Hippocampal formation (tissue), 2 donors: ENCODE results near the gene KIAA0586.
"Not testable (repeated sequence)": the region's sequence is repeated elsewhere in the genome, so short reads cannot be mapped to it uniquely, and the experiment has no call there.

Experiments
- DNase-seq, 2 donors: peaks; one replicate each; lab custom pipeline; 2025; lab: John Stamatoyannopoulos, UW

The KIAA0586 gene

DNA sequence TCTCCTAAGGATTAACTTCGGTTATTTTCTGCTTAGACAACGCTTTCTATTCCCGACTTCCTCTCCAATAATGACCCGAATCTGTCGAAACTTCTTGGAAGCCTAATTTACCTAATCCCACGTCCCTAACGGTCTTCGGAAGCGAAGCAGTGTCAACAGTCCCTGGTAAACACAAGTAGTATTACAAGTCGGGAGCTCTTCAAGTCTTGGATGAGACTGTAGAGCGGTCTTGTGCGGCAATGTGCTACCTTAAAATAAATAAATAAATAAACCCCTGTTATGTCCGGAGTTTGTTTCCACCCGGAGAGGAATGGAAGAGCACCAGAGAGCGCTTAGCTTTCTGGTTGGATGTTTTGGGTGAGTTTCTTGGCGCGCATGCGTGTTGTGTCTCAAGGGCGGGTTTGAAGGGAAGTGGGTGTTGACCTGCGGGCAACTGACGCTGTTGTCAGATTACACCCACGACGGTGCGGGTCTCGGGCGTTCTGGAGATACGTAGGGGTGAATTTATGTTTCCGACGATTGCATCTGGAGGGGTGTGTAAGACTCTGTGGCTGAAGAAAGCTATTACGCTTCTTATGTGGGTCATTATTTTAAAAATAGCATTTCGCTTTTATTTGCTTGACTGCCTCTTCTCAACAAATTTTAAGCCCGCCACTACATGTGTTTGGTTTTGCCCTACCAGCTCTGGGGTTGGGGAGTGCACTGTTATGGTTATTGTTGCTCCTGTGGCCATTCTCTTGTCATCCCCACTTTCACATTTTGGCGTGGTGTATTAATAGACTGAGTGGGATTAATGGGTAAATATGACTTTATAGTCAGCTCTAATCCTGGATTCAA lies at the start of gene KIAA0586, which contains the start of gene TIMM9:
Gene KIAA0586, plus strand, starts transcription at position 439 of the 837 bp plus-strand sequence. CDS start 546 bp downstream, outside the sequence.
Gene TIMM9, minus strand, starts transcription at position 251 of the 837 bp plus-strand sequence. CDS start 15,586 bp downstream, outside the sequence.
- peak; percentile 88 to 94 for DNase-seq

DNA sequence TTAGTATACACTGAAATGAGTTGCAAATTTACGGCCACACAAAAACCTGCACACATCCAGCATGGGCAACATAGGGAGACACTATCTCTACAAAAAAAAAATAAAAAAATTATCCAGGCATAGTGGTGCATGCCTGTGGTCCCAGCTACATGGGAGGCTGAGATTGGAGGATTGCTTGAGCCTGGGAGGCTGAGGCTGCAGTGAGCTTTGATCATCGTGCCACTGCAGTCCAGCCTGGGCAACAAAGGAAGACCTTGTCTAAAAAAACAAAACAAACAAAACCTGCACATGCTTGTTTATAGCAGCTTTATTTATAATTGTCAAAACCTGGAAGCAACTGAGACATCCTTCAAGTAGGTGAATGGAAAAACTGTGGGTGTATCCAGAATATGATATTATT lies 36.7 kb upstream of the KIAA0586 start:
- DNase-seq: no peak

DNA sequence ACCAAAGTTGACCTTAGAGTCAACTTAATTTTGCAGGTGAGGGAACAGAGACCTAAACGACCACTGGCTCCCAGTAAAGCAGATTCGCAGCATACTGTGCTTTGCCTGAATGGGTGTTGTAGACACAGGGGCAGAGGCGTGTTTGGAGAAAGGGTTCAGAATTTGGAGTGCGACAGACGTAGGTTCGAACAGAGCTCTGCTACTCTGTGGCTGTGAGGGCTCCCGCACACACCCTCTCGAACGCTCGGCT lies 32.0 kb upstream of the KIAA0586 start:
- no peak for DNase-seq

DNA sequence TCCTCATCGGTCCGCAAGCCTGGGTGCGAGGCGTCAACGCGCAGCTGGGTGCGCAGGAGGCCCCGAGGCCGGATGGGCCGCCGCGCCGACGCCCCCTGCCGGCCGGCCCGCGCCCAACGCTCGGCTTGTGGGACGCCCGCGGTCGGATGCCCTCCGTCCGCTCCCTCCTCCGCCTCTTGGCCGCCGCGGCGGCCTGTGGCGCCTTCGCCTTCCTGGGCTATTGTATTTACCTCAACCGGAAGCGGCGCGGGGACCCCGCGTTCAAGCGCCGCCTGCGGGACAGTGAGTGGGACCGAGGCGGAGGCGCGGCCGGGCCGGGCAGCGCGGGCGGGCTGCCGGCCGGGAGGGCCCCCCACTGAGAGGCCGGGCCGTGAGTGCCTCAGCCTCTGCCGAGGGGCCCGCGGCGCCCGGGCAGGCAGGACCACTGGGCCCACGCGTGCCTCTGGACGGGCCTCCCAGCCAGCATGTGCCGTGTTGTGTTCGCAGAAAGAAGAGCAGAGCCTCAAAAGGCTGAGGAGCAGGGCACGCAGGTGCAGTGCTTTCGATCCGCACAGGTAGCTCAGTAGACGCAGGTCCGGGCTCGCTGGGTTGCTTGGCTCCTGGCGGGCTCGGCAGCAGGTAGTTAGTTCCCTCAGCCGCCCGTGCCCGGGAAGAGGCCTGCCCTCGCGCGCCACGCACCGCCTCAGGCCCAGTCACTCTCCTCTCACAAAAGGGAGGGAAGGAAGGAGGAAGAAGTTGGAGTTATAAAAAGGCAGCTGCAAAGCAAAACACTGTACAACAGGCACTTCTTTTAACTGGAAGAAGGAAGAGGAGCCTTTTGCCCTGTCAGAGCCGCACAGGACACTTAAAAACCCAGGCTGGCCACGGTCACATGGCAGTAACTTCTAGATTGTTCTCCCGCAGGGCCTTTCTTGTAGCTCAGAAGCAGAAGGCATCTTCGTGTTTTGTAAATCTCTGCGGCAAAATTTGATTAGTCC lies 31.4 kb upstream of the KIAA0586 start, which contains the start of gene TOMM20L:
Gene TOMM20L, plus strand, starts transcription at position 119 of the 977 bp plus-strand sequence. Its CDS starts 28 bp downstream, at position 147.
- DNase-seq: peak in 1 of 2 donors; percentile 41

DNA sequence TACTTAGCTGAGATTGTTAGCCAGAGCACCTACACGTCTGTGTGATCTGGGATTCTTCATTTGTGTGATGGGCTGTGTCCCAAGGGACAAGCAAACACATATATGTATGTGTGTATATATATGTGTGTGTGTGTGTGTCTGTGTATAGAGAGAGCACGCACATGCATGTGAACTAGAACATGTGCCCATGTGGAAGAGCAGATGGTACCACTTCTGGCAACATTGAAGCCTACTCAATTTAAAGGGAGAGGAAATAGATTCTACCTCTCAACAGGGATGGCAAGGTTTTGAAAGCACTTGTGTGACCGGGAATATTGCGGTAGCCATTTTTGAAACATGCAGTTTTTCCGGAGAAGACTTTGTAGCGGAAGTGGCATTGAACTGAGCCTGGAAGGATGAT lies 30.4 kb upstream of the KIAA0586 start:
- DNase-seq: no peak

DNA sequence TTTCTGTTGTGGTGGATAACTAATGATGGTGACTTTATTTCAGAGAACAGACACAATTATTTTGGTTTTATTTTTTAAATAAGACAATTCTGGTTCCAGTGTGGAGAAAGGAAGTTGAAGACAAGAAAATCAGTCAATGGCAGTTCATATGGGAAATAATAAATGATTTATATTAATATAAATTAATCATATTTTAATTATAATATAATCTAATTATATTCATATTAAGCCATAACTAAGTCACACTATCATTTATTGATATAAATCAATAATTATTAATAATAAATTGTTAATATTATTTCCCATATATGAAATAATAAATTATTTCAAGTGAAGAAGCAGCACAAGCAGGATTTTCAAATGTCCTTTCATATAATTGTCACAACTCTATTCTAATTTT lies 29.0 kb upstream of the KIAA0586 start:
- DNase-seq: no peak

DNA sequence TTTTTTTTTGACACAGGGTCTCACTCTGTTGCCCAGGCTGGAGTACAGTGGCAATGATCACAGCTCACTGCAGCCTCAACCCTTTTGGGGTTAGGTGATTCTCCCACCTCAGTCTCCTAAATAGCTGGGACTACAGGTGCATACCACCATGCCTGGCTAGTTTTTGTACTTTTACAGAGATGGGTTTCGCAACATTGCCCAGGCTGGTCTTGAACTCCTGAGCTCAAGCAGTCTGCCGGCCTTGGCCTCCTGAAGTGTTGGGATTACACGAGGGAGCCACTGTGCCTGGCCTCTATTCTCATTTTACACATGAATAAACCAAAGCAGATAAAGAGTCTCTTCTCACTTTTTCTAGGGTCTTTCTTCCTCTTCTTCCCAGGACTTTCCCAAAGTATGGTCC lies 28.6 kb upstream of the KIAA0586 start:
- no peak for DNase-seq

DNA sequence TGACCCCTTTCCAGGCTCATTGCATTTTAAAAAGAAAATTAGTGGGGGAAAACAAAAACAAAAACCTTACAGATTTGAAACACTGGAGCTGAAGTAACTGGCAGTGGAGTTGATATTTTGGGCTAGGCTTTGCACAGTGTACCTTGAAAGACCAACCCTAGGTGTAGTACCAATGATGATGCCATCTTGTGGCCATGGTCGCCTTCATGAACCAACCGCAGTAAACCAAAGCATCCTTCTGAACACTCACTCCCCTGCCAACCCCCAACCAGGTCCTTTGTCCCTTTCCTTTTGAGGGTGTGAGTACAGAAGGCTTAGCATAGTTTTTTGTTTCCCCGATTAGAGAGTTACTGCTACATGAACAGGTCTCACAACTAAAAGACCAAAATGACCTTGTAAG lies 25.9 kb upstream of the KIAA0586 start:
- DNase-seq: no peak

DNA sequence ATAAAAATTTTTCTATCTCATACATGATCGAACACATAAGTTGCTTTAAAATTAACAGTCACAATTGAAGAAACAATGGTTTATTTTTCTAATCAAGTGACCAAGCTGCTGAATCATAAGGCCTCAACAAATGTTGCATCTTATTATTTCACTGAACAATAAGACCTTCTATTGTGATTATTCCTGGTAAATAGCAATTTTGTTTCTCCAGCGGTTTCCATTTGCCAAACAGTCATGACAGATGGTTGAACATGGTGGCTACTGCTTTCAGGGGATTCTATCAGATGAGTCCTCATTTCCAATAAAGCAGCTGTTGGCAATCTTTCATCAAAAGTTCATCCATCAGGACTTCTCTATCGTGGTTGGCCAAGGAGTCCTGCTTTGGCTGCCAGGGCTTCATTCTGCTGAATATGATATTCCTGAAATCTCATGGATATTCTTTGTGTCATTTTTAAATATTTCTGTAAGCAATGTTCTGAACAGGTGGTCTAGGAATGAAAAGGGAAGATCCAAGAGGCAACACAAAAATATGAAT lies 18.8 kb upstream of the KIAA0586 start:
- peak in 1 of 2 donors; percentile 81 for DNase-seq

DNA sequence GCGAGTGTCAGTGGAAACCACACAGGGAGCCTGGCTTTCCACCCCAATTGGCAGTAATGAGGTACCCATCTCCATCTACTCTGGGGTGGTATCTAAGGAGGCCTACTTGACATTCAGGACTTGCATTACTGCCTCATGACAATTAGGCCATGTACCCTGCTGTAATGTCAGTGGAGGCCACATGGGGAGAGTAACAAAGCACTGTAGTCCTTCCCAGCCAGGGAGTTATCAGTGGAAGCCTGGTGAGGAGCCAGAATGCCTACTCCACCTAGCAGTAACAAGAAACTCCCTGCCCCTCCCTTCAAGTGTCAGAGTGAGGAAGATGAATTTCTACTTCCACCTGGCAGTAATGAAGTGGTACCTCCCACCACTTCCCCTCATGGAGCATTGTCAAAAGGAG lies 12.7 kb upstream of the KIAA0586 start:
- no peak for DNase-seq

DNA sequence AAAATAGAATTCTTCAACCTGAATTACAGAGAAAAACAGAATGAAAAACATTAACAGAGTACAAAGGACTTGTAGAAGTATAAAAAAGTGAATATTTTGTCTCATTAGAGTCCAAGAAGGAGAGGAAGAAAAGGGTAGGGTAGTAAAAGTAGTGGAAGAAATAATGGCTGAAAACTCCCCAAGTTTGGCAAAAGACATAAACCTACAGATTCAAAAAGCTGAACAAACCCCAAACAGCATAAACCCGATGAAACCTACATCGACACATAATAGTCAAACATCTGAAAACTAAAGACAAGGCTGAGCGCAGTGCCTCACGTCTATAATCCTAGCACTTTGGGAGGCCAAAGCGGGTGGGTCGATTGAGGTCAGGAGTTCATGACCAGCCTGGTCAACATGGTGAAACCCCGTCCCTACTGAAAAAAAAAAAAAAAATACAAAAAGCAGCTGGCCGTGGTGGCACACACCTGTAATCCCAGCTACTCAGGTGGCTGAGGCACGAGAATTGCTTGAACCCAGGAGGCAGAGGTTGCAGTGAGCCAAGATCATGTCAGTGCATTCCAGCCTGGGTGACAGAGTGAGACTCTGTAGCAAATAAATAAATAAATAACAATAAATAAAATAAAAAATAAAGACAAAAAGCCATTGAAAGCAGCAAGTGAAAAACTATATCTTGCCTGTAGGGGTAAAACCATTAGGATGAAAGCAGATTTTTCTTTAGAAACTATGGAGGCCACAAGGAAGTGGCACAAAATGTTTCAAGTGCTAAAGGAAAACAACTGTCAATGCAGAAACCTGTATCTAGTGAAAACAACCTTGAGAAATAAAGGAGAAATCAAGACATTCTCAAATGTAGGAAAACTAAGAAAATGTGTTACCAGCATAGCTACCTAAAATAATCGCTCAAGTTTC lies 11.6 kb upstream of the KIAA0586 start:
- DNase-seq: no peak

DNA sequence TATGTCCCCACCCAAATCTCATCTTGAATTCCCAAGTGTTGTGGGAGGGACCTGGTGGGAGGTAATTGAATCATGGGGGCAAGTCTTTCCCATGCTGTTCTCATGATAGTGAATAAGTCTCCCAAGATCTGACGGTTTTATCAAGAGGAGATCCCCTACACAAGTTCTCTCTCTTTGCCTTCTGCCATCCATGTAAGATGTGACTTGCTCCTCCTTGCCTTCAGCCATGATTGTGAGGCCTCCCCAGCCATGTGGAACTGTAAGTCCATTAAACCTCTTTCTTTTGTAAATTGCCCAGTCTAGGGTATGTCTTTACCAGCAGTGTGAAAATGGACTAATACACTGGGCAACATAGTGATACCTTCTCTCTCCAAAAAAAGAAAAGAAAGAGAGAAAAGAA lies 10.6 kb upstream of the KIAA0586 start:
- not testable (repeated sequence) for DNase-seq

DNA sequence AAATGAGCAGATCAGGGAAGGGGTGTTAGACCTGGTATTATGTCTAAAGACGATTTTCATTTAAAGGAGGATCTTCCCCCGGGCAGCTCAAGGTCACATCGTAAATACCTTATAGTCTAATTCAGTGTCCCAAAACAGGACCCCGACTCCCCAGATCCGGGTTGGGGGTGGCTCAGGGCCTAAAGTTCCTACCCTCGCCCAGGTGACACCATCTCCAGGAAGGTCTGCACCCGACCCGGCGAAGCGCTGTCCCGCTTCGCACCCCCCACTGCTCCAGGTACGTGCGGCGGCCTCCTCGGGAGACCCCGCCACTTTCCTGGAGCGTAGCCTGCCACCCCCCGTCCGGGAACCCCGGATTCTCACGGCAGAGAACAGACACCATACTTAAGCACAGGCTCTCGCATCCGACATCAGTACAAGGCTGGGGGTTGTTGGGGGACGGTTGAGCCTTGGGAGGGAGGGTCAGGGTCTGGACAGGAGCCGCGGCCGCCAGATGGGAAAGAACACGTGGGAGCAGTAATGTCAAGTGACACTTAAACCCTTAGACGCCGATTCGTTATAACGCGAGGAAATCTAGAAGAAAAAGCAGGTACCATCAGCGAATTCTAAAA lies 744 bp upstream of the KIAA0586 start:
- DNase-seq: peak; percentile 53 to 87

DNA sequence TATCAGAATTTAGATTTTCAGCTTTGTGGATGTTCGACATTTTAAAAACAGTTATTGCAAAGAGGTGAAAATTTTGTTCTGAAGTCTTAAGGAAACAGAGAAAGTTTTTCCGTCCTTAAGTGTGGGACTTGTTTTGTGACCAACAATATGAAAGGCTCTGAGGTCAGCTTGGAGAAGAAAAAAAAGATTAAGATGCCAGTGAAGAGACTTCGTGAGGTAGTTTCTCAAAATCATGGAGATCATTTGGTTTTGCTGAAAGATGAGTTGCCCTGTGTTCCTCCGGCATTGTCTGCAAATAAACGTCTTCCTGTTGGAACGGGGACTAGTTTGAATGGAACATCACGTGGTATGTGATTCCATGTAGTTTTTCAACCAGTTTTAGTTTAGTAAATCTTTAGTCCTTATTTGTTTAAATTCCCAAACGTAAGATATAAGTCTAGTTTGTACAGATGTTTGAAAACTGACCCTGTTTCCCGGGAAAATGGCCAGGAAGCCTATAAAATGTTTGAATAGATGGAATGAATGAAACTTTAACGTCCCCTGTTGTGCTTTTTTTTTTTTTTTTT lies 682 bp downstream of the KIAA0586 start:
- DNase-seq: no peak

DNA sequence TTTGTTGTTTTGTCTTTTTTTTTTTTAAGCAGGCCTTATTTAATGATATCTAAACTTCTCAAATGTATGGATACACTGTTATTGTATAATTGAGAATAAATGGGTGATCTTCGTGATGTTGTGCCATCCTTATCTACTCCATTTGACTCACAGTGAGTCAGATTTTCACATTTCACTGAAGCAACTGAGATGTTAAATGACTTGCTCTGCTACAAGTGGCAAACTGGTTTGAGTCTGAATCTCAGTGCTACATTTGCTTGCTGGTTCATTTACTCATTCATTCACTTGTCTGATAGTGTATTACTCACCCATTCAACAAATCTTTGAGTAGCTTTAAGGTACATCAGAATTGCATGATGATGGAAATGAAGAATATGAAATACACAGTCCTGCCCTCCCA lies 2.6 kb downstream of the KIAA0586 start:
- DNase-seq: no peak

DNA sequence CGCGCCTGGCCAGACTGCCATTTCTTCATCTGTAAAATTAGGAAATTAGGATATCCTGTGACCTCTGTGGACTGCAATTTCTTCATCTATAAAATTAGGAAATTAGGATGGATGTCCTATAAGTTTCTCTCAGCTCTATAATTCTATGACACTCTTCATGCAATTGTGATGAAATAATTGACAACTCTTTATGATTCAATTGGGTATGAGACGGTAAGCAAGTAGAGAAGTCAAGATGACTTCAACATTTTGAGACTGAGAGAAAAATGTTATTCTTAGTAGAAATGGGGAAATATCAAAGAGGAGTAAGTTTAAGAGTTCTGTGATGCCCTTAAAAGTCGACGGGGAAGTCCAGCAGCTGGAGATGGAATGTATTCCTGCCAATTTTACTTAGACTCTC lies 12.0 kb downstream of the KIAA0586 start:
- no peak for DNase-seq

DNA sequence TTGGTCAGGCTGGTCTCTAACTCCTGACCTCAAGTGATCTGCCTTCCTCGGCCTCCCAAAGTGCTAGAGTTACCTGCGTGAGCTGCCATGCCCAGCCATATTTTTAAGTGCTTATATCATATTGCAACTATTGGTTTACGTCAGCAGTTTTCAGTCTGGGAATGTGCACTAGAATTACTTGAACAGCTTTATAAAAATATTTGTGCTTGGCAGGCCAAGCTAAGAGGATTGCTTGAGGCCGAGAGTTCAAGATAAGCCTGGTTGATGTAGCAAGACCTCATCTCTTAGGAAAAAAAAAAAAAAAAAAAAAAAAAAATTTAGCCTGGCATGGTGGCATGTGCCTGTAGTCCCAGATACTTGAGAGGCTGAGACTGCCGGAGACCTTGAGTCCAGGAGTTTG lies 17.1 kb downstream of the KIAA0586 start:
- DNase-seq: no peak

DNA sequence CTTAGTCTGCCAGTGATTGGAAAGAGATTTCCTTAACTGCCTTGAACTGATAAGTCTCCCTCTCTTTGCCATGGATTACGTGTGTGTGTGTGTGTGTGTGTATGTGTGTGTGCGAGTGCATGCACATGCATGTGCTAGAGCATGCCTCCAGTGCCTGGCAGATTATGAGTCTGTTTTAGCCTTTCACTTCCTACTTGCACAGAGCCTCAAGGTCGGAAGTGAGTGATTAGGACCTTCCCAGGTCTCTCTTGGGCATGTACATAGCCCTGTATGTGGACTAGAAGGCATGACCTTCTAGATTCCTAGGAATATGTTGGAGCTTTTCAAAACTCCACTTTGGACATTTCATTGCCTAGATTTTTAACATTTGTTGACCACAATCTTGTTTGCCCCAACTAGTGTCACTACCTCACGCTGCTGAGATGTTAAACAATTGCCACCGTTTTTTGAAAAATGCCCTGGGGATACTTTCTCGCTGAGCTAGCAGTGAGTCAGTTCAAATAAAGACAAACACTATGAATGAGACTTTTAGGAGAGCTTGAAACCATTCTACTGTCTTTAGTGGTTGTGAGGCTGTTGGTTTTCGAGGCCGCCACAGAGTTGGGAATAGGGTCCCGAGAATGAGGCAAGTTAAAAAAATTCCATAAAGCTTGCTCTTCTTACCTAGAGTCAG lies 28.2 kb downstream of the KIAA0586 start:
- no peak for DNase-seq

DNA sequence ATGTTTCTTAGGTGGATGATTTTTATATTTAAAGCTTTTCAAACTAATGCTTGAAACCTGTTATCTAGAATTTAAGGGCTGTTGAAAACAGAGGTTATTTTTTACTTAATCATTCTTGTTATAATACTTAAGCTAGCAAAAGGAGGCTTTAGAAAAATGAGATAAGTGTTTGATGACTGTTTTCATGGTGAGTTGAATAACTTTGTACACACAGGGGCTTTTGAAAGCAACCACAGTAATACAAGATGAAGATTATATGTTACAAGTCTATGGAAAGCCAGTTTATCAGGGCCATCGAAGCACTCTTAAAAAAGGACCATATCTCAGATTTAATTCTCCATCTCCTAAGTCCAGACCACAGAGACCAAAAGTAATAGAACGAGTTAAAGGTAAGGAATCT lies 33.3 kb downstream of the KIAA0586 start:
- DNase-seq: no peak

DNA sequence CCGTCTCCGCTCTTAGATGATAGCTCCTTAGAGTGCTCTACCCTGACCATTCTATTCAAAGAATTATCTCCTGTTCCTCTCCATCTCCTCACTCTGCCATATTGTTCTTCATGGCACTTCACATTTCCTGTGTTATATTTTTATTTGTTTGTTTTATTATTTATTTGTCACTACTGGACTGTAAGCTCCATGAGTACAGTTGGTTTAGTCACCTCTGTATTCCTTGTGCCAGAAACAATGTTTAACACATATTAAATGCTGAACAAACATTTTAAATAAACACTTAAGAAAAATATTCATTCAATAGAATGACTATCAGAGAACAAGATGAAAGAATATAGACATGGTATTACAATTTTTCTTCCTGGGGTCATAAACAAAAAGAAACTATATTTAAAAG lies 35.6 kb downstream of the KIAA0586 start:
- DNase-seq: no peak
